ENCODE data around the gene MAPK1. TPM values are rescaled to one million over a fixed set of nuclear protein-coding genes. Genes with fewer than 3 reads are reported as not detected.

The MAPK1 gene
- total RNA-seq, 1 experiment from 2014 or later: 87.4 TPM

DNA sequence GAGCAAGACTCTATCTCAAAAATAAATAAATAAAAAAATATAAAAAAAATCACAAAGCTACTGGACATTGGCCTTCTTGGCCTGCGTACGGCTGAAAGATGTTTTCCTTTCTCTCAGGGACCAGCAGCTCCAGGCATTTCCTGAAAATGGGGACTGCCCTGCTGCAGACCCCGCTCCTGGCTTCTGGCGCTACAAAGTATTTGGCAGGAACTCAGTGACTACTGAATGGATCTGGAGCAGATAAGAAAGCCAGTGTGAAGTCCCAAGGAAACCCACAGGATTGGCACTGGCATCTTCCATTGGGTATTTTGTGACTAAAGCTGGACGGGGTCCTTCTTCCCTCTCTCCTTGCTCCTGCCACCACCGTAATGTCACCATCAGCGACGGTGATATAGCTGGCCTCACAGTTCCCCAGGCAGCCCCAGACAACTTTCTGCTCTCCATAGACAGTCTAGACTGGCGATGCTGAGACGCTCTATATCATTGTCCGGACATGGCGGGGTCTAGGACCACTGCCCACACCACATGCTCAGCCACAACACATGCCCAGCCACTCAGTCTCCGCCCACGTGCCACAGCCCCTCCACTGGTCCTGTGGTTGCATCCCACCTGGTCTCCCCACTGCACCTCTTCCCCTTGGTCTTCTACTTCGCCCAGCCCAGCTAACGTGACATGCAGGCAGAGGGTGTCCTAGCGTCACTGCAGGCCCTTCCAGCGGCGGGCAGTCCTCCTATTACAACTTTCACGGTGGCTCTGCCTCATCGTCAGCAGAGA is 109.2 kb downstream of the MAPK1 start:
- Mint-ChIP-seq H3K9me3 (no peaks in the 10 kb centered on the region), H3K4me3 (no peak overlapping the region), H3K27me3 (ENCODE audit: low read depth) (no peaks in the 10 kb centered on the region), H3K4me1 (0 out of 2 replicates have a peak, but pooled peaks cover 2% of the 10 kb centered on the region), H3K36me3 (peaks cover 27% of the 10 kb centered on the region), H3K27ac (peak overlapping the region; percentile 93)
- ChIA-PET POLR2A (no interaction called here), CTCF (interaction anchor here (0.7 kb wide), 1 partner anchor 180 kb away, joined by 3 read pairs; no protein-coding TSS in a partner anchor)
- ATAC-seq (no peak), DNase-seq (ENCODE audit: low spot score) (no peak)
- TF ChIP-seq ZNF416 (CRISPR knock-in tag; IDR thresholded peaks at IDR 0.05) (no peak), SMAD3 (CRISPR knock-in tag; IDR thresholded peaks at IDR 0.05; ENCODE audit: borderline replicate concordance) (no peak), TCF7 (CRISPR knock-in tag; IDR thresholded peaks at IDR 0.05; ENCODE audit: low read depth) (no peak), MYBL2 (CRISPR knock-in tag; IDR thresholded peaks at IDR 0.05) (no peak), CREB1 (CRISPR knock-in tag; IDR thresholded peaks at IDR 0.05) (no peak), FOXK1 (CRISPR knock-in tag; IDR thresholded peaks at IDR 0.05) (no peak), MXD4 (CRISPR knock-in tag; IDR thresholded peaks at IDR 0.05; ENCODE audit: borderline replicate concordance) (no peak), ZNF396 (CRISPR knock-in tag; IDR thresholded peaks at IDR 0.05; ENCODE audit: borderline replicate concordance) (no peak), ZNF263 (CRISPR knock-in tag; IDR thresholded peaks at IDR 0.05; ENCODE audit: low read depth) (no peak), SP1 (CRISPR knock-in tag; conservative IDR thresholded peaks at IDR 0.05) (no peak), NFYB (CRISPR knock-in tag; conservative IDR thresholded peaks at IDR 0.05; ENCODE audit: low read depth) (no peak), ZBTB21 (CRISPR knock-in tag; IDR thresholded peaks at IDR 0.05; ENCODE audit: borderline replicate concordance) (no peak), ZNF671 (CRISPR knock-in tag; IDR thresholded peaks at IDR 0.05) (no peak)
- TF ChIP-seq, protein P1, sequence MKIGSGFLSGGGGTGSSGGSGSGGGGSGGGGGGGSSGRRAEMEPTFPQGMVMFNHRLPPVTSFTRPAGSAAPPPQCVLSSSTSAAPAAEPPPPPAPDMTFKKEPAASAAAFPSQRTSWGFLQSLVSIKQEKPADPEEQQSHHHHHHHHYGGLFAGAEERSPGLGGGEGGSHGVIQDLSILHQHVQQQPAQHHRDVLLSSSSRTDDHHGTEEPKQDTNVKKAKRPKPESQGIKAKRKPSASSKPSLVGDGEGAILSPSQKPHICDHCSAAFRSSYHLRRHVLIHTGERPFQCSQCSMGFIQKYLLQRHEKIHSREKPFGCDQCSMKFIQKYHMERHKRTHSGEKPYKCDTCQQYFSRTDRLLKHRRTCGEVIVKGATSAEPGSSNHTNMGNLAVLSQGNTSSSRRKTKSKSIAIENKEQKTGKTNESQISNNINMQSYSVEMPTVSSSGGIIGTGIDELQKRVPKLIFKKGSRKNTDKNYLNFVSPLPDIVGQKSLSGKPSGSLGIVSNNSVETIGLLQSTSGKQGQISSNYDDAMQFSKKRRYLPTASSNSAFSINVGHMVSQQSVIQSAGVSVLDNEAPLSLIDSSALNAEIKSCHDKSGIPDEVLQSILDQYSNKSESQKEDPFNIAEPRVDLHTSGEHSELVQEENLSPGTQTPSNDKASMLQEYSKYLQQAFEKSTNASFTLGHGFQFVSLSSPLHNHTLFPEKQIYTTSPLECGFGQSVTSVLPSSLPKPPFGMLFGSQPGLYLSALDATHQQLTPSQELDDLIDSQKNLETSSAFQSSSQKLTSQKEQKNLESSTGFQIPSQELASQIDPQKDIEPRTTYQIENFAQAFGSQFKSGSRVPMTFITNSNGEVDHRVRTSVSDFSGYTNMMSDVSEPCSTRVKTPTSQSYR (CRISPR knock-in tag; IDR thresholded peaks at IDR 0.05): no peak
- TF ChIP-seq, protein P2, sequence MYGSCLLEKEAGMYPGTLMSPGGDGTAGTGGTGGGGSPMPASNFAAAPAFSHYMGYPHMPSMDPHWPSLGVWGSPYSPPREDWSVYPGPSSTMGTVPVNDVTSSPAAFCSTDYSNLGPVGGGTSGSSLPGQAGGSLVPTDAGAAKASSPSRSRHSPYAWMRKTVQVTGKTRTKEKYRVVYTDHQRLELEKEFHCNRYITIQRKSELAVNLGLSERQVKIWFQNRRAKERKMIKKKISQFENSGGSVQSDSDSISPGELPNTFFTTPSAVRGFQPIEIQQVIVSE (CRISPR knock-in tag; IDR thresholded peaks at IDR 0.05; ENCODE audit: borderline replicate concordance): no peak
- TF ChIP-seq, protein P3, sequence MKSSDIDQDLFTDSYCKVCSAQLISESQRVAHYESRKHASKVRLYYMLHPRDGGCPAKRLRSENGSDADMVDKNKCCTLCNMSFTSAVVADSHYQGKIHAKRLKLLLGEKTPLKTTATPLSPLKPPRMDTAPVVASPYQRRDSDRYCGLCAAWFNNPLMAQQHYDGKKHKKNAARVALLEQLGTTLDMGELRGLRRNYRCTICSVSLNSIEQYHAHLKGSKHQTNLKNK (CRISPR knock-in tag; IDR thresholded peaks at IDR 0.05): no peak
- TF ChIP-seq, protein P4, sequence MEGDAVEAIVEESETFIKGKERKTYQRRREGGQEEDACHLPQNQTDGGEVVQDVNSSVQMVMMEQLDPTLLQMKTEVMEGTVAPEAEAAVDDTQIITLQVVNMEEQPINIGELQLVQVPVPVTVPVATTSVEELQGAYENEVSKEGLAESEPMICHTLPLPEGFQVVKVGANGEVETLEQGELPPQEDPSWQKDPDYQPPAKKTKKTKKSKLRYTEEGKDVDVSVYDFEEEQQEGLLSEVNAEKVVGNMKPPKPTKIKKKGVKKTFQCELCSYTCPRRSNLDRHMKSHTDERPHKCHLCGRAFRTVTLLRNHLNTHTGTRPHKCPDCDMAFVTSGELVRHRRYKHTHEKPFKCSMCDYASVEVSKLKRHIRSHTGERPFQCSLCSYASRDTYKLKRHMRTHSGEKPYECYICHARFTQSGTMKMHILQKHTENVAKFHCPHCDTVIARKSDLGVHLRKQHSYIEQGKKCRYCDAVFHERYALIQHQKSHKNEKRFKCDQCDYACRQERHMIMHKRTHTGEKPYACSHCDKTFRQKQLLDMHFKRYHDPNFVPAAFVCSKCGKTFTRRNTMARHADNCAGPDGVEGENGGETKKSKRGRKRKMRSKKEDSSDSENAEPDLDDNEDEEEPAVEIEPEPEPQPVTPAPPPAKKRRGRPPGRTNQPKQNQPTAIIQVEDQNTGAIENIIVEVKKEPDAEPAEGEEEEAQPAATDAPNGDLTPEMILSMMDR (IDR thresholded peaks at IDR 0.05): no peak
- TF ChIP-seq, protein P5, sequence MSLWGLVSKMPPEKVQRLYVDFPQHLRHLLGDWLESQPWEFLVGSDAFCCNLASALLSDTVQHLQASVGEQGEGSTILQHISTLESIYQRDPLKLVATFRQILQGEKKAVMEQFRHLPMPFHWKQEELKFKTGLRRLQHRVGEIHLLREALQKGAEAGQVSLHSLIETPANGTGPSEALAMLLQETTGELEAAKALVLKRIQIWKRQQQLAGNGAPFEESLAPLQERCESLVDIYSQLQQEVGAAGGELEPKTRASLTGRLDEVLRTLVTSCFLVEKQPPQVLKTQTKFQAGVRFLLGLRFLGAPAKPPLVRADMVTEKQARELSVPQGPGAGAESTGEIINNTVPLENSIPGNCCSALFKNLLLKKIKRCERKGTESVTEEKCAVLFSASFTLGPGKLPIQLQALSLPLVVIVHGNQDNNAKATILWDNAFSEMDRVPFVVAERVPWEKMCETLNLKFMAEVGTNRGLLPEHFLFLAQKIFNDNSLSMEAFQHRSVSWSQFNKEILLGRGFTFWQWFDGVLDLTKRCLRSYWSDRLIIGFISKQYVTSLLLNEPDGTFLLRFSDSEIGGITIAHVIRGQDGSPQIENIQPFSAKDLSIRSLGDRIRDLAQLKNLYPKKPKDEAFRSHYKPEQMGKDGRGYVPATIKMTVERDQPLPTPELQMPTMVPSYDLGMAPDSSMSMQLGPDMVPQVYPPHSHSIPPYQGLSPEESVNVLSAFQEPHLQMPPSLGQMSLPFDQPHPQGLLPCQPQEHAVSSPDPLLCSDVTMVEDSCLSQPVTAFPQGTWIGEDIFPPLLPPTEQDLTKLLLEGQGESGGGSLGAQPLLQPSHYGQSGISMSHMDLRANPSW (CRISPR knock-in tag; conservative IDR thresholded peaks at IDR 0.05; ENCODE audit: low read depth): no peak
- TF ChIP-seq, protein P6, sequence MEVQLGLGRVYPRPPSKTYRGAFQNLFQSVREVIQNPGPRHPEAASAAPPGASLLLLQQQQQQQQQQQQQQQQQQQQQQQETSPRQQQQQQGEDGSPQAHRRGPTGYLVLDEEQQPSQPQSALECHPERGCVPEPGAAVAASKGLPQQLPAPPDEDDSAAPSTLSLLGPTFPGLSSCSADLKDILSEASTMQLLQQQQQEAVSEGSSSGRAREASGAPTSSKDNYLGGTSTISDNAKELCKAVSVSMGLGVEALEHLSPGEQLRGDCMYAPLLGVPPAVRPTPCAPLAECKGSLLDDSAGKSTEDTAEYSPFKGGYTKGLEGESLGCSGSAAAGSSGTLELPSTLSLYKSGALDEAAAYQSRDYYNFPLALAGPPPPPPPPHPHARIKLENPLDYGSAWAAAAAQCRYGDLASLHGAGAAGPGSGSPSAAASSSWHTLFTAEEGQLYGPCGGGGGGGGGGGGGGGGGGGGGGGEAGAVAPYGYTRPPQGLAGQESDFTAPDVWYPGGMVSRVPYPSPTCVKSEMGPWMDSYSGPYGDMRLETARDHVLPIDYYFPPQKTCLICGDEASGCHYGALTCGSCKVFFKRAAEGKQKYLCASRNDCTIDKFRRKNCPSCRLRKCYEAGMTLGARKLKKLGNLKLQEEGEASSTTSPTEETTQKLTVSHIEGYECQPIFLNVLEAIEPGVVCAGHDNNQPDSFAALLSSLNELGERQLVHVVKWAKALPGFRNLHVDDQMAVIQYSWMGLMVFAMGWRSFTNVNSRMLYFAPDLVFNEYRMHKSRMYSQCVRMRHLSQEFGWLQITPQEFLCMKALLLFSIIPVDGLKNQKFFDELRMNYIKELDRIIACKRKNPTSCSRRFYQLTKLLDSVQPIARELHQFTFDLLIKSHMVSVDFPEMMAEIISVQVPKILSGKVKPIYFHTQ (CRISPR knock-in tag; IDR thresholded peaks at IDR 0.05): no peak
- TF ChIP-seq, protein P7, sequence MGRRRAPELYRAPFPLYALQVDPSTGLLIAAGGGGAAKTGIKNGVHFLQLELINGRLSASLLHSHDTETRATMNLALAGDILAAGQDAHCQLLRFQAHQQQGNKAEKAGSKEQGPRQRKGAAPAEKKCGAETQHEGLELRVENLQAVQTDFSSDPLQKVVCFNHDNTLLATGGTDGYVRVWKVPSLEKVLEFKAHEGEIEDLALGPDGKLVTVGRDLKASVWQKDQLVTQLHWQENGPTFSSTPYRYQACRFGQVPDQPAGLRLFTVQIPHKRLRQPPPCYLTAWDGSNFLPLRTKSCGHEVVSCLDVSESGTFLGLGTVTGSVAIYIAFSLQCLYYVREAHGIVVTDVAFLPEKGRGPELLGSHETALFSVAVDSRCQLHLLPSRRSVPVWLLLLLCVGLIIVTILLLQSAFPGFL (CRISPR knock-in tag; IDR thresholded peaks at IDR 0.05; ENCODE audit: borderline replicate concordance): no peak
